NCI-H128 (cell line): ENCODE data around the gene SLC35F3.

Experiments
- DNase-seq: peaks from one replicate; lab custom pipeline; 2025; ENCODE audit not compliant: unreplicated experiment; lab: John Stamatoyannopoulos, UW

Gene SLC35F3

DNA sequence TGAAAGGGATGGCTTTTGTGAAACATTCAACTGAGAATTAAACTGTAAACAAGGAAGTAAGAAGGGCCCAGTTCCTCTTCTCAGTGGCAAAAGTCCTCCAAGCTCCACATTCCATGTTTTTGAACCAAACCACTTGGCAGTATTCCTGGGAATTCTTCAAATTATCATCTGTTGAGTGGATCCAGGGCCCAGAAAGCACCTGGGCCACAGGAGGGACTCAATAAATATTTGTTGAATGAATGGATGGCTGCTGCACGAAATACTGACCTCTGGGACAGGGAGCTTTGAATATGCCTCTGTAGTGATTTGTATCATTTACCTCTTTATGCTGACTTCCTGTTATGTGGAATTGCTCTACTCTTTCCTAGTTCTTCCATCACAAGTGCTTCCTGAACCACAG is 4.7 kb downstream of the SLC35F3 start:
- no peak for DNase-seq

GRCh38 chr1:233912447-233912846 is 8.0 kb downstream of the SLC35F3 start:
- DNase-seq = no peak

DNA sequence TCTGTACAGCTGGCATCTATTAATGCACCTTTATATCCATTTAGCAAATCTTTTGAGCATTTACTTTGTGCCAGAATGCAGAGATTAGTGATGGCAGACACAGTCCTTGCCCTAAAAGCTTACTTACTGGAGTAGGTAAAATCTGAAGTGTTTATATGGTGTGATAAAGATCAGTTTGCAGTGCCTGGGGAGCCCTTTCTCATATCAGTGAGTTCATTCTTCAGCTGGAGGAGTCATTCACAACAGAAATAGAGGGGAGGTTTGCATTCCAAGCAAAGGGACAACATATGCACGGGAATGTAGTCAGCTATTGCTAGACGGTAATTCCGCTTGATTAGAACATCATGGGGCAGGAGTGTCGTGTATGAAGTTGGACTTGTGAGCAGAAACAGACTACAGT is 8.4 kb downstream of the SLC35F3 start:
- DNase-seq = no peak

DNA sequence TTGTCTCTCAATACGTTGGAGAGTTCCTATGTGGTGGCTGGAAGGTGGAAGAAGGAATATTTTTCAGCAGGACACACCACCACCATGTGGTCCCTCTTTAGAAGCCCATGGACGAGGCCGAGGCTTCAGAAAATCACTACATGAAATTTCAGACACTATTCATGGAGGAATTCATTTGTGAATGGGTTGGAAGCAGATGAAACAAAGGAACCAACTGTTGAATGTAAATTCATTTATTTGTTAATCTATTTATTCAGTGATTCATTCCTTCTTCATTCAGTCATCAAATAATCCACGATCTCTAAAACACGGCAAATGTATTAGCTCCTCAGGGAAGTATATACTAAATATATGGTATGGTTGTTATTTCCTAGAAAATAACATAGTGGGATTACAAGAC is 12.2 kb downstream of the SLC35F3 start:
- DNase-seq = no peak

- no peak for DNase-seq
Observed at GRCh38 chr1:233919786-233920185, 15.3 kb downstream of the SLC35F3 start.

DNA sequence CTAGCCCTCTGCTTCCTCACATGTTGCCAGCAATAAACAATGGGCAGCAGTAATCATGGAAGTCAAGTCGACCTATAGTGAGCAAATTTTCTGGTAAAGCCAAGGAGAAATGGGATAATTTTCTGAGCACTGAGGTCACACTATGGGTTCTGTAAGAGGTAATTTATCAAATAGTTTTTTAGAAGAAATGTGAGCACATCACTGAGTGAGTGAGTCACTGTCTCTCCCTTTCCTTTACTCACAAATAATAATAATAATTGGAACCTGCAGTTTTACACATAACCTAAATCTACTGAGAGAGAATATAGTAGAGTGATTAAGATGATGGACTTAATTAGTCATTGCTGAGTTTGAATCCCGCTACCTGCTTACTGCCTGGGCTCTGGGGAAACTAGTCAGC is 23.6 kb downstream of the SLC35F3 start:
- DNase-seq = no peak

GRCh38 chr1:233933339-233933738 is 28.9 kb downstream of the SLC35F3 start:
- DNase-seq = no peak

DNA sequence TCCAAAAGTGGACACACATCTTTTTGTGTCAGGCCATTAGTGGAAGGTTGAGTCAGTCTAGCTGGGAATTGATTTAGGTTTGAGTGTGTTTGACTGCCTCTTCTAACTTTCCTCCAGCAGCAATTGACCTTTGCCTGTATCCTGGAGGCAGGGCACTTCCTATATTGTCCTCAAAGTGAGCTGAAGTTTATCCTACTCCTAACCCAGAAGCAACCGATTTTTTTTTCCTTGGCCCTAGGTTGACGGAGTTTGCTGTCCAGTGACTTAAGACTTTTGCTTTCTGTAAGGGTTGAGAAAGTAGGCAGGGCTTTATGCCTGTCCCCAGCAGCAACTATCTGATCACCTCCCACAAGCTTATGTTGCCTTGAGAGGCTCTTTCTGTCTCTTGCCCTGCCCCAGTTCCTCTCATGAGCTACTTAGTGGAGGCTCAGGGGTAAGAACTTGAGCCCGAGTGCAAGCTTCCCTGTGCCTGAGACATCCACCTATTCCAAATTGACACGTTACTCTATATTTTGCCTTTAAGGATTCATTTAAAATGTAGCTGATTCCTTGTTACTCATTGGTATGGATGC is 30.9 kb downstream of the SLC35F3 start:
- no peak for DNase-seq

GRCh38 chr1:233936422-233936821 is 31.9 kb downstream of the SLC35F3 start:
- DNase-seq = no peak

GRCh38 chr1:233936842-233937241 is 32.4 kb downstream of the SLC35F3 start:
- no peak for DNase-seq

DNA sequence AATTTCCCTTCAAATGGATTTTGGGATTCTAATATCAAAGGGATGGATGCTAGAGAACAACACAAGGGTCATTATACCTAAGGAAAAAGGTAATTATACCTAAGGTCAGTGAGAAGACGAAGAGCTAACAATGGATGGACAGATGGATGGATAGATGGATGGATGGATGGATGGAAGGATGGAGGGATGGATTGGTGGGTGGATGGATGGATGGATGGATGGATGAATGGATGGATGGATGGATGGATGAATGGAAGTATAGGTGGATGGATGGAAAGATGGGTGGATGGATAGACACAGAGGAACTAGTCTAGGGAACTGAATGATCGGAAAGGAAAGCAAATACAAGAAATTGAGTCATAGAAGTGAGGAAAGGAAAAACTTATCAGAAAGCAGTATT is 34.0 kb downstream of the SLC35F3 start:
- no peak for DNase-seq

- DNase-seq = no peak
Observed at GRCh38 chr1:233939451-233939850, 35.0 kb downstream of the SLC35F3 start.

GRCh38 chr1:233940908-233941307 is 36.4 kb downstream of the SLC35F3 start:
- DNase-seq = no peak

- no peak for DNase-seq
Observed at GRCh38 chr1:233944601-233945000, 40.1 kb downstream of the SLC35F3 start.

- no peak for DNase-seq
Observed at GRCh38 chr1:233945573-233945972, 41.1 kb downstream of the SLC35F3 start.

DNA sequence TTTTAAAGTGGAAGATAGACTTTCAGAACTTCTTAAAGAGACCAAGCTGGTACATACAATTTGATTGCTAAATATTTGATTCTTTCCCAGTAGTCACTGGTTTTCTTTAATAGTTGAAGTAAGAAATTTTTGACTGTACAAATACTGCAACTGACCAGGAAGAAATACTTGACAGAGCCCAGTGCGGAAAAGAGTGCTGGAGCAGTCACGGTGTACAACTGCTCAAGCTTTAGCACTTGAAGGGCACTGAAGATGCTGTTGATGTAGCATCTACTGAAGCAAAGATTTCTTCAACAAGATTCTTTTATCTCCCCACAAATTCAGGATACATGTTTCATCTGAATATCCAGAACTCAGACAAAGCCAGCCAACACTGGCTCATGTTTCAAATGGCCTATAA is 41.5 kb downstream of the SLC35F3 start:
- DNase-seq = no peak

- DNase-seq = no peak
Observed at GRCh38 chr1:233946724-233947123, 42.2 kb downstream of the SLC35F3 start.

- no peak for DNase-seq
Observed at GRCh38 chr1:233951804-233952203, 47.3 kb downstream of the SLC35F3 start.

DNA sequence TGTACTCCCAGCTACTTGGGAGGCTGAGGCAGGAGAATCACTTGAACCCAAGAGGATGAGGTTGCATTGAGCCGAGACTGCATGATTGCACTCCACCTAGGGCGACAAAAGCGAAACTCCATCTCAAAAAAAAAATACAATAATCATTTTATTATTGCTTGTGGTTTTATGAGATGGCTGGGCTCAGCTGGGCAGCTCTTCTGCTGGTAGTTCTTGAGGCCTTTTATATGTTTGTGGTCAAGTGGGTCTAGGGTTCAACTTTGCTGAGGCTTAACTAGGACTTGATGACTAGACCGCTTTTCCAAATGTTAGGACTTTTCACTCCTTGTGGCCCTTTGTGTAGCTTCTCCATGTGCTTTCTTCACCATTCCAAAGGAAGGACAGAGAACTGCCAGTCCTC is 53.2 kb downstream of the SLC35F3 start:
- no peak for DNase-seq

DNA sequence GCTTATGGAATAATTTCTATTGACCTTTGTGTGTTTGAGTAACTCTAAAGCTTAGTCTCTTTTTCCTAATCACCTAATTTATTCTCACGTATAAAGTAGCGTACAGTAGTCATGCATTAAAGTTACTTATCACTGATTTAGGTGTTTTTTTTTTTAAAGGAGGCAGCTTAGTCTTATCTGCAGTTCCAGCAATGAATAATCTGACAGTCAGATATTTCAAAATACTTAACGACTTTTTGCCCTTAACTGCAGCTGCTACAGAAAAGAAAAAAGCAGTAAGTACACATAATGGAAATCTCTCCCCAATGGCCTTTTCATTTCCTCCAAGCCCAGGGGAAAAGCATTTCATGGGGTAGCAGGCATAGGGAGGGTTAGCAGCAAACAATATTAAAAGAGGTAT is 54.6 kb downstream of the SLC35F3 start:
- DNase-seq = no peak

DNA sequence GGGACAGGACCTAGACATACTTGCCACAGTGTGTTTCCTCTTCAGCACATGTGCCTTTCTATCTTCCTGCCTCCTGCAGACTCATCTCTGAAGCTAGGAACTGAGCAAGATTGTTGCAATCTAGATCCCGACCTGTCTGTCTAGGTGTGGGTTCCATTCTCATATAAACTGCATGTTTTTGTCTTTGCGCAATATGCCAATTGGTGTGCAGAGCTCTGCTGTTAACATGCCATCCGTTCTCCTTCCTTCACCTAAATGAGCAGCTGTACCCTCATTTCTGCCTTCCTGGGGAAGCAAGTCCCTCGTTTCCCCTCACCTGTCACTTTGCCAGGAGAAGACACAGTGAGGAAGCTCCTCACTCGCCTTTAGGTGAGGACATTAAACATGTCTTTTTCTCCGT is 55.5 kb downstream of the SLC35F3 start:
- DNase-seq = no peak

- no peak for DNase-seq
Observed at GRCh38 chr1:233960386-233960785, 55.9 kb downstream of the SLC35F3 start.

- no peak for DNase-seq
Observed at GRCh38 chr1:233962878-233963277, 58.4 kb downstream of the SLC35F3 start.

DNA sequence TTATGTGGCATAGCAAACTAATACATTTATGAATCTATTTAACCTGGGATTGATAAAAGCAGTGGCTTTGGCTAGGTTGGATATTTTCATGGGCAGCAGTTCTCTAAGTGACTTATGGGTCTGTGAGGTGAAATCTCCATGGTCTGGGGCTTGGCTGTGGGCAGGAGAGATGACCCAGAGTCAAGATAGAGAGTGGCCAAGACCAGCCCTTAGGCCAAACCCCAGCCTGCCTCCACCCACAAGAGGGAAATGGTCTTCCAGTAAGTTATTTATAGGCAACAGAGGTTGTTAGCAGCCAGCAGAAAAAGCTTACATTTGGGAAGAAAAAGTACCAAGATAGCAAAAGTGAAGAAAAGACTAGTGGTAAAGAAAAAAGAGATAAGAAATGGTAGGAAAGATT is 61.4 kb downstream of the SLC35F3 start:
- DNase-seq = no peak
